Liver (tissue), 9 donors: ENCODE data around the gene MISP. TPM values are rescaled to one million over a fixed set of nuclear protein-coding genes. Genes with fewer than 3 reads are reported as not detected.

Source experiments
- DNase-seq: peaks from one replicate; pipeline ENCODE4 v3.0.0-alpha.2; 2017; ENCODE audit warnings: low spot score
- H3K27ac ChIP-seq, 2 donors: one replicate each; pipeline ENCODE4 v1.7.0; 2013; ENCODE audit warnings: inconsistent platforms in 2 of 2, low read length in 2 of 2, control low read depth in 1 of 2, low read depth in 1 of 2, mild to moderate bottlenecking in 1 of 2
- H3K27me3 ChIP-seq, 4 donors: one replicate each; pipeline versions ENCODE4 v1.6.1 to v1.7.0; 2013; ENCODE audit warnings: low read length in 3 of 4, inconsistent platforms in 1 of 4, mild to moderate bottlenecking in 1 of 4, moderate library complexity in 1 of 4; ENCODE audit not compliant: control insufficient read depth in 4 of 4, insufficient read depth in 4 of 4
- H3K36me3 ChIP-seq, 4 donors: one replicate each; pipeline versions ENCODE4 v1.6.1 to v1.7.0; 2013; ENCODE audit warnings: low read length in 3 of 4, mild to moderate bottlenecking in 3 of 4, low read depth in 1 of 4, moderate library complexity in 1 of 4; ENCODE audit not compliant: control insufficient read depth in 4 of 4, insufficient read depth in 3 of 4
- H3K4me1 ChIP-seq, 4 donors: one replicate each; pipeline versions ENCODE4 v1.6.1 to v1.7.0; 2013; ENCODE audit warnings: low read length in 3 of 4, mild to moderate bottlenecking in 3 of 4, moderate library complexity in 1 of 4; ENCODE audit not compliant: control insufficient read depth in 4 of 4, insufficient read depth in 4 of 4
- H3K4me3 ChIP-seq, 3 donors: one replicate each; pipeline versions ENCODE4 v1.6.1 to v1.7.0; 2013; ENCODE audit warnings: low read length in 3 of 3, control low read depth in 1 of 3, low read depth in 1 of 3, mild to moderate bottlenecking in 1 of 3
- H3K9ac ChIP-seq, 2 donors: one replicate each; pipeline ENCODE4 v1.7.0; 2013; ENCODE audit warnings: low read length in 2 of 2, mild to moderate bottlenecking in 2 of 2, moderate library complexity in 2 of 2, control low read depth in 1 of 2, low read depth in 1 of 2
- H3K9me3 ChIP-seq, 4 donors: one replicate each; pipeline versions ENCODE4 v1.6.1 to v1.7.0; 2013; ENCODE audit warnings: low read length in 3 of 4; ENCODE audit not compliant: control insufficient read depth in 4 of 4
- ATF3 ChIP-seq: IDR thresholded peaks from 2 replicates; pipeline ENCODE4 v1.6.1; 2016; ENCODE audit warnings: antibody characterized with exemption
- CTCF ChIP-seq: fragments of 150-350 bp; IDR thresholded peaks from 2 replicates; pipeline ENCODE4 v1.5.1; 2017; ENCODE audit warnings: improper control_type of control experiment, low read depth, low read length; ENCODE audit not compliant: missing input control
- EGR1 ChIP-seq, 2 donors: IDR thresholded peaks; 2 replicates each; pipeline ENCODE4 v1.6.1; 2016 to 2018; ENCODE audit warnings: antibody characterized with exemption in 2 of 2, low read depth in 2 of 2
- FOXA1 ChIP-seq: IDR thresholded peaks from 2 replicates; pipeline ENCODE4 v1.6.1; 2016; ENCODE audit warnings: antibody characterized with exemption
- FOXA2 ChIP-seq: IDR thresholded peaks from 2 replicates; pipeline ENCODE4 v1.6.1; 2016; ENCODE audit warnings: antibody characterized with exemption
- GABPA ChIP-seq, 2 donors: IDR thresholded peaks in 1 of 2; conservative IDR thresholded peaks in 1 of 2; 2 replicates each; pipeline ENCODE4 v1.6.1; 2016; ENCODE audit warnings: antibody characterized with exemption in 2 of 2, mild to moderate bottlenecking in 1 of 2, moderate library complexity in 1 of 2
- HNF4A ChIP-seq, 2 donors: conservative IDR thresholded peaks; 2 replicates each; pipeline ENCODE4 v1.6.1; 2016; ENCODE audit warnings: antibody characterized with exemption in 2 of 2, mild to moderate bottlenecking in 2 of 2
- HNF4G ChIP-seq: IDR thresholded peaks from 2 replicates; pipeline ENCODE4 v1.6.1; 2016; ENCODE audit warnings: antibody characterized with exemption
- JUND ChIP-seq, 2 donors: IDR thresholded peaks; 2 replicates each; pipeline ENCODE4 v1.6.1; 2016; ENCODE audit warnings: antibody characterized with exemption in 2 of 2
- MAX ChIP-seq: IDR thresholded peaks from 2 replicates; pipeline ENCODE4 v1.6.1; 2016; ENCODE audit warnings: antibody characterized with exemption
- NR2F2 ChIP-seq: IDR thresholded peaks from 2 replicates; pipeline ENCODE4 v1.6.1; 2016; ENCODE audit warnings: antibody characterized with exemption
- RAD21 ChIP-seq, 2 donors: IDR thresholded peaks; 2 replicates each; pipeline ENCODE4 v1.6.1; 2016; ENCODE audit warnings: antibody characterized with exemption in 2 of 2, mild to moderate bottlenecking in 2 of 2
- REST ChIP-seq: IDR thresholded peaks from 2 replicates; pipeline ENCODE4 v1.6.1; 2016; ENCODE audit warnings: antibody characterized with exemption, mild to moderate bottlenecking
- RXRA ChIP-seq, 2 donors: IDR thresholded peaks; 2 replicates each; pipeline ENCODE4 v1.6.1; 2017 to 2018; ENCODE audit warnings: antibody characterized with exemption in 2 of 2, mild to moderate bottlenecking in 1 of 2
- SP1 ChIP-seq: IDR thresholded peaks from 2 replicates; pipeline ENCODE4 v1.6.1; 2018; ENCODE audit warnings: antibody characterized with exemption, mild to moderate bottlenecking
- TAF1 ChIP-seq: conservative IDR thresholded peaks from 2 replicates; pipeline ENCODE4 v1.6.1; 2016; ENCODE audit warnings: antibody characterized with exemption, mild to moderate bottlenecking
- YY1 ChIP-seq: IDR thresholded peaks from 2 replicates; pipeline ENCODE4 v1.6.1; 2016; ENCODE audit warnings: antibody characterized with exemption, mild to moderate bottlenecking
- ZBTB33 ChIP-seq: IDR thresholded peaks from 2 replicates; pipeline ENCODE4 v1.6.1; 2016; ENCODE audit warnings: antibody characterized with exemption
- WGBS: extraction: QIAGEN DNeasy Blood & Tissue Kit; methylation state at CpG from one replicate; pipeline ENCODE4 v1.1.7; 2013; 5-methylcytosine and 5-hydroxymethylcytosine counted together
- polyA plus RNA-seq, 2 donors: library from polyadenylated mRNA; stranded (reverse) in 1 of 2; unstranded in 1 of 2; fragments of 200-250 nt in 1 of 2; fragments of >200 nt in 1 of 2; fragmentation: Nextera tagmentation in 1 of 2; extraction: Ambion mirVana in 1 of 2; gene quantifications; one replicate each; pipeline versions ENCODE4 v1.2.1 to v1.2.3, GENCODE V29; 2013 to 2015
- total RNA-seq, 2 donors: library from RNA; depleted of rRNA; stranded (reverse); fragments of >200 nt; gene quantifications; one replicate each; pipeline ENCODE4 v1.2.3, GENCODE V29; 2014
- donor health status: healthy.
- donor health status: healthy.
- donor health status: healthy.
- donor health status: healthy.
- donor health status: healthy.

MISP gene
- total and polyA plus RNA-seq, 4 donors, result 0.05 to 0.08 TPM; not detected in 2

GRCh38 chr19:755063-755462 lies 4.2 kb downstream of the MISP start:
- Histone ChIP-seq H3K27me3 (no peaks in the 10 kb centered on the region), H3K4me3 (no peak overlapping the region), H3K4me1 (no peaks in the 10 kb centered on the region), H3K27ac (no peak overlapping the region), H3K36me3 (no peaks in the 10 kb centered on the region), H3K9me3 (peaks cover 0 to 5% (median 1%) of the 10 kb centered on the region in 4 donors), H3K9ac (no peak overlapping the region)
- 78% methylated on average over 15 of the region's 15 CpGs for WGBS
- TF ChIP-seq ATF3 (no peak), RXRA (IDR thresholded peaks at IDR 0.05) (no peak), HNF4G (no peak), GABPA (IDR thresholded peaks at IDR 0.05 in 1 of 2, conservative IDR thresholded peaks at IDR 0.05 in 1 of 2) (no peak), RAD21 (IDR thresholded peaks at IDR 0.05) (no peak), CTCF (no peak), FOXA2 (no peak), SP1 (no peak), NR2F2 (no peak), REST (no peak), MAX (no peak), FOXA1 (no peak), ZBTB33 (no peak), YY1 (no peak), EGR1 (IDR thresholded peaks at IDR 0.05; ENCODE audit: low read depth in 2 of 2) (no peak), JUND (IDR thresholded peaks at IDR 0.05) (no peak), TAF1 (no peak), HNF4A (conservative IDR thresholded peaks at IDR 0.05) (no peak)
- DNase-seq, result no peak
